ENCODE results near the gene AIF1L. TPM values are rescaled to one million over a fixed set of nuclear protein-coding genes. Genes with fewer than 3 reads are reported as not detected.
"Not testable (repeated sequence)": the region's sequence is repeated elsewhere in the genome, so short reads cannot be mapped to it uniquely, and the experiment has no call there.

AIF1L gene
- total RNA-seq, 2 experiments from 2014 or later: 1.0 to 1.4 TPM

GRCh38 chr9:131158673-131159072, 62.3 kb downstream of the AIF1L start:
- H3K4me3 Mint-ChIP-seq; ATAC-seq; DNase-seq; intact Hi-C loops (cut with DNase I, micrococcal nuclease); H3K9me3 Mint-ChIP-seq (ENCODE audit: low read depth); POLR2A ChIA-PET; H3K27me3 Mint-ChIP-seq; H3K4me1 Mint-ChIP-seq; H3K27ac Mint-ChIP-seq: not testable (repeated sequence)
- peaks cover 46% of the 10 kb centered on the region for H3K36me3 Mint-ChIP-seq (ENCODE audit: low read depth)
- CTCF ChIA-PET: interaction anchor here (1.5 kb wide), 1 partner anchor 178 kb away, joined by 4 read pairs; no protein-coding TSS in a partner anchor

GRCh38 chr9:131160416-131161112, 64.2 kb downstream of the AIF1L start:
- Mint-ChIP-seq H3K9me3 (ENCODE audit: low read depth) (no peaks in the 10 kb centered on the region), H3K27me3 (no peaks in the 10 kb centered on the region), H3K27ac (no peak overlapping the region), H3K36me3 (ENCODE audit: low read depth) (peaks cover 43% of the 10 kb centered on the region), H3K4me1 (no peaks in the 10 kb centered on the region), H3K4me3 (no peak overlapping the region)
- DNase-seq (no peak), ATAC-seq (no peak)
- POLR2A ChIA-PET: interaction anchor here (0.6 kb wide), 1 partner anchor 23 kb away, joined by 7 read pairs; no protein-coding TSS in a partner anchor
- CTCF ChIA-PET: no interaction called here
- intact Hi-C loops (cut with DNase I, micrococcal nuclease): no loop called here

- H3K36me3 Mint-ChIP-seq (ENCODE audit: low read depth): peaks cover 45% of the 10 kb centered on the region
- ATAC-seq (no peak), DNase-seq (no peak)
- POLR2A ChIA-PET: interaction anchor here (0.6 kb wide), 1 partner anchor 1051 kb away, joined by 3 read pairs; no protein-coding TSS in a partner anchor
- H3K27ac Mint-ChIP-seq: no peak overlapping the region
- intact Hi-C loops (cut with DNase I, micrococcal nuclease): no loop called here
- H3K27me3 Mint-ChIP-seq: no peaks in the 10 kb centered on the region
- CTCF ChIA-PET: interaction anchor here (0.6 kb wide), 1 partner anchor 175 kb away, joined by 3 read pairs; no protein-coding TSS in a partner anchor
- no peak overlapping the region for H3K4me3 Mint-ChIP-seq
- no peaks in the 10 kb centered on the region for H3K9me3 Mint-ChIP-seq (ENCODE audit: low read depth)
- H3K4me1 Mint-ChIP-seq: no peaks in the 10 kb centered on the region
Measured at GRCh38 chr9:131161585-131161984, 65.3 kb downstream of the AIF1L start.

- DNase-seq (no peak), ATAC-seq (no peak)
- no peaks in the 10 kb centered on the region for H3K9me3 Mint-ChIP-seq (ENCODE audit: low read depth)
- no peaks in the 10 kb centered on the region for H3K27me3 Mint-ChIP-seq
- ChIA-PET POLR2A (interaction anchor here (0.7 kb wide), 1 partner anchor 14 kb away, joined by 3 read pairs; no protein-coding TSS in a partner anchor), CTCF (no interaction called here)
- no peaks in the 10 kb centered on the region for H3K4me1 Mint-ChIP-seq
- no peak overlapping the region for H3K27ac Mint-ChIP-seq
- intact Hi-C loops (cut with DNase I, micrococcal nuclease): no loop called here
- peaks cover 39% of the 10 kb centered on the region for H3K36me3 Mint-ChIP-seq (ENCODE audit: low read depth)
- no peak overlapping the region for H3K4me3 Mint-ChIP-seq
Measured at GRCh38 chr9:131162886-131163285, 66.6 kb downstream of the AIF1L start.

GRCh38 chr9:131165523-131165922, 69.2 kb downstream of the AIF1L start:
- CTCF ChIA-PET: no interaction called here
- intact Hi-C loops (cut with DNase I, micrococcal nuclease): no loop called here

GRCh38 chr9:131167146-131167692, 70.9 kb downstream of the AIF1L start:
- peaks cover 42% of the 10 kb centered on the region for H3K36me3 Mint-ChIP-seq (ENCODE audit: low read depth)

More at GRCh38 chr9:131165523-131165922, 69.2 kb downstream of the AIF1L start:
- DNase-seq (no peak), ATAC-seq (no peak)
- Mint-ChIP-seq H3K27ac (no peak overlapping the region), H3K36me3 (ENCODE audit: low read depth) (peaks cover 35% of the 10 kb centered on the region), H3K9me3 (ENCODE audit: low read depth) (no peaks in the 10 kb centered on the region), H3K4me1 (no peaks in the 10 kb centered on the region), H3K27me3 (no peaks in the 10 kb centered on the region), H3K4me3 (no peak overlapping the region)
- POLR2A ChIA-PET: no interaction called here

GRCh38 chr9:131167936-131168335, 71.6 kb downstream of the AIF1L start:
- Mint-ChIP-seq H3K27ac (no peak overlapping the region), H3K4me3 (no peak overlapping the region), H3K36me3 (ENCODE audit: low read depth) (peaks cover 44% of the 10 kb centered on the region), H3K9me3 (ENCODE audit: low read depth) (no peaks in the 10 kb centered on the region), H3K4me1 (no peaks in the 10 kb centered on the region), H3K27me3 (no peaks in the 10 kb centered on the region)
- DNase-seq (no peak), ATAC-seq (no peak)
- POLR2A ChIA-PET: interaction anchor here (0.7 kb wide), 1 partner anchor 367 kb away, joined by 3 read pairs; no protein-coding TSS in a partner anchor
- intact Hi-C loops (cut with DNase I, micrococcal nuclease): no loop called here
- CTCF ChIA-PET: interaction anchor here (0.6 to 2.3 kb wide), 3 partner anchors 9 to 168 kb away, joined by 3 to 9 read pairs (median 5); no protein-coding TSS in a partner anchor

More at GRCh38 chr9:131167146-131167692, 70.9 kb downstream of the AIF1L start:
- ChIA-PET CTCF (interaction anchor here (1.5 to 2.3 kb wide), 2 partner anchors 14 to 169 kb away, joined by 8 to 9 read pairs; no protein-coding TSS in a partner anchor), POLR2A (no interaction called here)
- Mint-ChIP-seq H3K27me3 (no peaks in the 10 kb centered on the region), H3K27ac (no peak overlapping the region), H3K4me1 (no peaks in the 10 kb centered on the region), H3K9me3 (ENCODE audit: low read depth) (no peaks in the 10 kb centered on the region), H3K4me3 (no peak overlapping the region)
- no peak for ATAC-seq
- intact Hi-C loops (cut with DNase I, micrococcal nuclease): no loop called here
- DNase-seq: no peak

GRCh38 chr9:131169563-131170240, 73.4 kb downstream of the AIF1L start:
- H3K4me1 Mint-ChIP-seq: no peaks in the 10 kb centered on the region
- ChIA-PET POLR2A (no interaction called here), CTCF (interaction anchor here (0.5 to 1.9 kb wide), 3 partner anchors 9 to 167 kb away, joined by 3 to 5 read pairs (median 3); no protein-coding TSS in a partner anchor)
- DNase-seq: no peak
- no peak overlapping the region for H3K4me3 Mint-ChIP-seq
- no peak overlapping the region for H3K27ac Mint-ChIP-seq
- no peaks in the 10 kb centered on the region for H3K27me3 Mint-ChIP-seq
- intact Hi-C loops (cut with DNase I, micrococcal nuclease): no loop called here
- peaks cover 37% of the 10 kb centered on the region for H3K36me3 Mint-ChIP-seq (ENCODE audit: low read depth)
- no peaks in the 10 kb centered on the region for H3K9me3 Mint-ChIP-seq (ENCODE audit: low read depth)
- no peak for ATAC-seq

Other genes starting within 250 kb of the AIF1L start
- gene QRFP, start 199.7 kb upstream of the AIF1L start, total RNA-seq: not detected
- not detected for gene FIBCD1, start 157.3 kb upstream of the AIF1L start, total RNA-seq
- under 1 TPM; 0.40 to 0.59 TPM for gene LAMC3, start 87.4 kb upstream of the AIF1L start, total RNA-seq
- gene NUP214, start 29.1 kb downstream of the AIF1L start, total RNA-seq: 10 to 100 TPM; 61.4 to 97.7 TPM
- gene FAM78A, start 180.0 kb downstream of the AIF1L start, total RNA-seq: 10 to 100 TPM; 36.6 to 52.3 TPM
- under 1 TPM; 0.14 to 0.30 TPM for gene PLPP7, start 193.2 kb downstream of the AIF1L start, total RNA-seq